ENCODE results near the gene LRMDA.

Gene LRMDA

DNA sequence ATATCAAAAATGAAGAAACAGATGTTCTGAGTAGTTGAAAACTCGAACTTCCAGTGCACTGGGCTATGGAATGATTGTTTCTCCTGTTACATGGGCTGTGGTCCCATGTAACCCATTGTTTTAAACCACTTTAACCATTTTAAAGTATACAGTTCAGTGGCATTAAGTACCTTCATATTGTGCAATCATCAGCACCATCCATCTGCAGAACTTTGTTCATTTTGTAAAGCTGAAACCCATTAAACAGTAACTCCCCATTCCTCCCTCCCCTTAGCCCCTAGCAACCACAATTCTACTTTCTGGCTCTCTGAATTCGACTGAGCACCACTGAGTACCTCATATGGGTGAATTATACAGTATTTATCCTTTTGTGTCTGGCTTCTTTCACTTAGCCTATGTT, 217.4 kb downstream of the LRMDA start:
- no peak for DNase-seq

- no peak for DNase-seq
Observed at GRCh38 chr10:75649466-75649865, 218.0 kb downstream of the LRMDA start.

- DNase-seq = no peak
Observed at GRCh38 chr10:75650648-75651047, 219.2 kb downstream of the LRMDA start.

DNA sequence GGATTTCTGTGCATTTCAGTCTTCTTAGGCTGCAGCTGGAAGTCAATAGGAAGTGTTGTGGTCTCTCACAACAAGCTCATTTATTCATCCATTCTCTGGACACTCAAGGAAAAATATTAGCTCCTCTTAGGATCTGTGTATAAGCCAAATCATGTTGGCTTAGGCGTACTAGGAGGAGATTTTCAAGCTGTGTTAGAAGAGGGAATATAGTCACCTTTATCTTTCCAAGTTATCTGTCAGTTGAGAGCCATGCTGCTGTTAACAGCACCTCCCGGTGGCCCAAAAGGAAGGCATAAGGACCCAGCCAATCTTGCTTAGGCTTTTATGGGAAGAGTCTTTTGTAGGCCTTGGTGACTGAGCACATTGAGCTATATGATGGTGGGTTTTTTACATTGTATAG, 220.0 kb downstream of the LRMDA start:
- DNase-seq = no peak

GRCh38 chr10:75652146-75652740, 220.8 kb downstream of the LRMDA start:
- DNase-seq = no peak

- no peak for DNase-seq
Observed at GRCh38 chr10:75653761-75654160, 222.3 kb downstream of the LRMDA start.

- DNase-seq = no peak
Observed at GRCh38 chr10:75654171-75654771, 222.8 kb downstream of the LRMDA start.

- DNase-seq = no peak
Observed at GRCh38 chr10:75654772-75655171, 223.3 kb downstream of the LRMDA start.

GRCh38 chr10:75655791-75656451, 224.5 kb downstream of the LRMDA start:
- DNase-seq = no peak

GRCh38 chr10:75657351-75657750, 225.9 kb downstream of the LRMDA start:
- no peak for DNase-seq

GRCh38 chr10:75658036-75658435, 226.6 kb downstream of the LRMDA start:
- no peak for DNase-seq

GRCh38 chr10:75658496-75658895, 227.1 kb downstream of the LRMDA start:
- no peak for DNase-seq

DNA sequence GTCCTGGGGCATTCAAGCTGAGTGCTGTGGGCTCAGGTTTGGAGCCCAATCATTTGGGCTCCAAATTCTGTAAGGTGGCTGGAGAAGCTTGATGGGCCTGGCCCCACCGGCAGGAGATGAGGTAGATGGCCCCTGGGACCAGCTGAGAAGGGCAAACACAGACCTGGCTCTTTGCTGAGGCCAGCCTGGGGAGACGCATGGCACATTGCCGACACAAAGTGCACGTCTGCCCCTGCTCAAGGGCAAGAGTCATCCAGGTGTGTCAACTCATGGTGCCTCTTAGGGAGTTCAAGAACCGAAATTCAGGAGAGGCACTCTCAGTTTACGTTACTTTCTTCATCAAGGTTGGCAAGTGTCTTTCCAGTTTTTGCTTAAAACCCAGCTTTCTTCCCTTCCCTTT, 227.5 kb downstream of the LRMDA start:
- DNase-seq = no peak

GRCh38 chr10:75660823-75661222, 229.4 kb downstream of the LRMDA start:
- DNase-seq = no peak

GRCh38 chr10:75662715-75663114, 231.3 kb downstream of the LRMDA start:
- DNase-seq = no peak

- DNase-seq = no peak
Observed at GRCh38 chr10:75663947-75664664, 232.7 kb downstream of the LRMDA start.

GRCh38 chr10:75664968-75665367, 233.5 kb downstream of the LRMDA start:
- DNase-seq = no peak

- DNase-seq = no peak
Observed at GRCh38 chr10:75665707-75666106, 234.3 kb downstream of the LRMDA start.

DNA sequence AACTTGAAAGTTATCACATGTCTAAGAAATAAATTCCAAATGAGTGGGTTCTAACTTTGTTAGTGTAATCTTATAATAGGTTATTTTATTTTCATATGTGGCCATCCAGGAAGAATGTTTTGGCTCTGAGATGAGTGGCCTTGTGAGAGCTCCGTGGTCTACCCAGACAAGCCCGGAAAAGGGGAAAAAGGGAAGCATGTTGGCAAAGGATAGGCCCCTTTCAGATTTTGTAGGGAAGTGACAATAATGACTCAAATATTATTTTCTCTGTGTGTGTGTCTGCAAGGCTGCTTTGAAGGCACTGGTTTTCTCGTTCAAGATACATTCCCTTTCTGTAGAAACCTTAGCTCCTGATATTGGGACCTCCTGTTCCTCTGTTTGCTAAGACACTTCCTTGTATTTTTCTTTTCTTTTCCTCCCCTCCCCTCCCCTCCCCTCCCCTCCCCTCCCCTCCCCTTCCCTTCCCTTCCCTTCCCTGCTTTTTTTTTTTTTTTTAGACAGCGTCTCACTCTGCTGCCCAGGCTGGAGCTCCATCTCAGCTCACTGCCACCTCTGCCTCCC, 240.8 kb downstream of the LRMDA start:
- no peak for DNase-seq

- DNase-seq = no peak
Observed at GRCh38 chr10:75672842-75673241, 241.4 kb downstream of the LRMDA start.

- DNase-seq = no peak
Observed at GRCh38 chr10:75677541-75677940, 246.1 kb downstream of the LRMDA start.

DNA sequence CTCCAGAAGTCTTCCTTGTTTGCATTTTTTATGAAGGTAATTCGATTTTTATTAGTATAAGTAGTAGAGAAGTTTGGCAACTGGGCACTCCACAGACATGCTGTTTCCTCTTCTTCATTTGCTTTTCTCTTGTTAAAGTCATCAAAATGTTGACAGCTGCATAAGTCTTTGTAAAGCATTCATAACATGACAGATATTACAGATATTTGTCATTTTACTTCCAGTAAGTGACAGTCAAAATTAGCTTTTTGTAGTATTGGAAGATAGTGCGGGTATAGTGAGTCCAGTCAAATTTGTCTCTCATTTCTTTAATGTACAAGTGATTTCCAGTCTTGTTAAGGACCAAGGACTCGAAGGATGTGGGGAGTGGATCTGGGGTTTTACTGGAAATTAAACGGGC, 247.1 kb downstream of the LRMDA start:
- no peak for DNase-seq

DNA sequence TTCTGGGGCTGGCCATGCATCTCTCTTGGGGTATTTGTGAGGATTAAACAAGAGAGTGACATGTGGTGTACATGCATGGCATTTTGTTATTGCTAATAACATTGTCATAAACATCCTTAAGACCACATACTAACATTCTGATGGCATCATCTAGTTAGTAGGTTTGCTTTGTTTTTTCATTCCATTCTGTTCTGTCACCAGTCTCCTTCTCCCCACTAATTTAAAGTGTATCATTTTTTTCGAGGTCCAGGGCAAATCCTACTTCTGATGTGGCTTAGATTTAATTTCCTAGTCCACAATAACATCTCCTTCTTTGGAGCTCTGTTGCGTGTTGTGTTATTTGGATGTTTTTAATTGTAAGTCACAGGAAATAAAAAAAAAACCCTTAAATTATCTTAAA, 248.1 kb downstream of the LRMDA start:
- no peak for DNase-seq

DNA sequence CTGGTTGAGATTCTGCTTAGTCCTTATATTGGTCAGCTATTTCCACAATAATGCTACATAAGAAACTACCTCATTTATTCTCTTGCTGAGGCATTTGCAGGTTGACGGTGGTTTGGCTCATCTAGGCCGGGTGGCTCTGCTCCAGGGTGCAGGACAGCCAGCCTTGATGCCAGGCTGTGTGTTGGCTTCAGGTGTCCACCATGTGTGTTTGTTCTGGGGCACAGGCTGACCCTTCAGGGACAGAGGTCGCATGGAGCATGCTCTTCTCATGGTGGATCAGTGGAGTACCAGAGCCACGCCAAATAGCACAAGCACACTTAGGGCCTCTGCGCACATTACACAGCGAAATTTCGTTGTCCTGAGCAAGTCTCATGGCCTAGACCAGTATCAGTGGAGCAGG, 249.9 kb downstream of the LRMDA start:
- DNase-seq = no peak

All from activated CD4-positive, alpha-beta T cell treated with anti-CD3 and anti-CD28 coated beads for 1 hour (primary cell).